SK-N-SH (cell line): ENCODE measurements around the gene PTGIS.

ENCODE experiments used
- EP300 ChIP-seq, 2 experiments: IDR thresholded peaks; 2 replicates each; pipeline versions ENCODE4 v1.4.0 to v1.6.1; 2012; ENCODE audit warnings: borderline replicate concordance in 1 of 2, low read depth in 1 of 2, low read length in 1 of 2
- FOSL2 ChIP-seq: IDR thresholded peaks from 2 replicates; pipeline ENCODE4 v1.4.0; 2012; ENCODE audit warnings: low read depth, mild to moderate bottlenecking, moderate library complexity, borderline replicate concordance
- FOXJ3 ChIP-seq: sonication (generic); formaldehyde crosslinking; IDR thresholded peaks from 2 replicates; pipeline ENCODE4 v1.5.1; 2020; ENCODE audit warnings: mild to moderate bottlenecking, missing genetic modification reagents
- NRF1 ChIP-seq: IDR thresholded peaks from 2 replicates; pipeline ENCODE4 v1.6.1; 2012; ENCODE audit warnings: low read depth, mild to moderate bottlenecking, low read length
- POLR2AphosphoS5 ChIP-seq: IDR thresholded peaks from 2 replicates; pipeline ENCODE4 v1.6.1; 2012; ENCODE audit warnings: low read depth, low read length
- TF ChIP-seq, protein P1 (sequence below): fragments of 200-600 bp; sonication (generic); IDR thresholded peaks from 2 replicates; pipeline ENCODE4 v1.6.1; 2017; ENCODE audit warnings: antibody characterized with exemption, mild to moderate bottlenecking, moderate library complexity
- TF ChIP-seq, protein P2 (sequence below): IDR thresholded peaks from 2 replicates; pipeline ENCODE4 v1.6.1; 2012; ENCODE audit warnings: mild to moderate bottlenecking, low read depth, low read length, moderate library complexity
- TF ChIP-seq, protein P3 (sequence below): IDR thresholded peaks from 2 replicates; pipeline ENCODE4 v1.4.0; 2012; ENCODE audit warnings: low read depth

DNA sequence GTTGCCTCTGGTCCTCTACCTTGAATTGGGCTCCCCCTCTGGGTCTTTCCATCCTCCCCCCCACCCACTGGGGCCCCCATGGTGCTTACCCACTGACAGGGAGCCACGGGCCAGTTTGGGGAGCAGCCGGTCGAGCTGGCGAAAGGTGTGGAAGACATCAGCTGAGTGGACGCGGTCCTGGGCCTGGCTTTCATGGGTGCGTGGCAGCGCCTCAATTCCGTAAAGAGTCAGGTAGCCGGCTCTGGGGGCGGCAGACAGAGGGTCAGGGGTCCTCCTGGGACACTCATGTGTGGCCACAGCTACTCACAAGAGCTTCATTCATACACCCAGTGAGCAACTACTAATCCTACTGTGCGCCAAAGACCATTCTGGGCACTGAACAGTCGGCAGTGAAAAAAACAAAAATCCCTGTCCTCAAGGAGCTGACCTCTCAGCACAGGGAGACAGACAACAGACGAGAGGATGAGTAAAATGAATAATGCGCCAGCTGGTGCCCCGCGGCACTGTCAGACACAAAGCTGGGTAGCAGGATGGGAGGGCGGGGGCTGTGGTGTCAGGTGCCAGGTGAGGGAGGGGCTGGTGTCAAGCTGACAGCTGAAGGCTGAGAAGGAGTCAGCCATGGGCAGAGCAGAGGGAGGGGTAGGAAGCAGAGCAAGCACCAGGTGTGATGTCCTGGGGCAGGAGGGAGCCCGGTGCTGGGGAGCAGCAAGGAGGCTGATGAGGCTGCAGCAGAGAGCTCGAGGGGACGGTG is 28.3 kb downstream of the PTGIS start:
- TF ChIP-seq, protein P1, sequence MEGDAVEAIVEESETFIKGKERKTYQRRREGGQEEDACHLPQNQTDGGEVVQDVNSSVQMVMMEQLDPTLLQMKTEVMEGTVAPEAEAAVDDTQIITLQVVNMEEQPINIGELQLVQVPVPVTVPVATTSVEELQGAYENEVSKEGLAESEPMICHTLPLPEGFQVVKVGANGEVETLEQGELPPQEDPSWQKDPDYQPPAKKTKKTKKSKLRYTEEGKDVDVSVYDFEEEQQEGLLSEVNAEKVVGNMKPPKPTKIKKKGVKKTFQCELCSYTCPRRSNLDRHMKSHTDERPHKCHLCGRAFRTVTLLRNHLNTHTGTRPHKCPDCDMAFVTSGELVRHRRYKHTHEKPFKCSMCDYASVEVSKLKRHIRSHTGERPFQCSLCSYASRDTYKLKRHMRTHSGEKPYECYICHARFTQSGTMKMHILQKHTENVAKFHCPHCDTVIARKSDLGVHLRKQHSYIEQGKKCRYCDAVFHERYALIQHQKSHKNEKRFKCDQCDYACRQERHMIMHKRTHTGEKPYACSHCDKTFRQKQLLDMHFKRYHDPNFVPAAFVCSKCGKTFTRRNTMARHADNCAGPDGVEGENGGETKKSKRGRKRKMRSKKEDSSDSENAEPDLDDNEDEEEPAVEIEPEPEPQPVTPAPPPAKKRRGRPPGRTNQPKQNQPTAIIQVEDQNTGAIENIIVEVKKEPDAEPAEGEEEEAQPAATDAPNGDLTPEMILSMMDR = no peak
- TF ChIP-seq POLR2AphosphoS5 = no peak
- TF ChIP-seq FOSL2 = no peak
- TF ChIP-seq, protein P2, sequence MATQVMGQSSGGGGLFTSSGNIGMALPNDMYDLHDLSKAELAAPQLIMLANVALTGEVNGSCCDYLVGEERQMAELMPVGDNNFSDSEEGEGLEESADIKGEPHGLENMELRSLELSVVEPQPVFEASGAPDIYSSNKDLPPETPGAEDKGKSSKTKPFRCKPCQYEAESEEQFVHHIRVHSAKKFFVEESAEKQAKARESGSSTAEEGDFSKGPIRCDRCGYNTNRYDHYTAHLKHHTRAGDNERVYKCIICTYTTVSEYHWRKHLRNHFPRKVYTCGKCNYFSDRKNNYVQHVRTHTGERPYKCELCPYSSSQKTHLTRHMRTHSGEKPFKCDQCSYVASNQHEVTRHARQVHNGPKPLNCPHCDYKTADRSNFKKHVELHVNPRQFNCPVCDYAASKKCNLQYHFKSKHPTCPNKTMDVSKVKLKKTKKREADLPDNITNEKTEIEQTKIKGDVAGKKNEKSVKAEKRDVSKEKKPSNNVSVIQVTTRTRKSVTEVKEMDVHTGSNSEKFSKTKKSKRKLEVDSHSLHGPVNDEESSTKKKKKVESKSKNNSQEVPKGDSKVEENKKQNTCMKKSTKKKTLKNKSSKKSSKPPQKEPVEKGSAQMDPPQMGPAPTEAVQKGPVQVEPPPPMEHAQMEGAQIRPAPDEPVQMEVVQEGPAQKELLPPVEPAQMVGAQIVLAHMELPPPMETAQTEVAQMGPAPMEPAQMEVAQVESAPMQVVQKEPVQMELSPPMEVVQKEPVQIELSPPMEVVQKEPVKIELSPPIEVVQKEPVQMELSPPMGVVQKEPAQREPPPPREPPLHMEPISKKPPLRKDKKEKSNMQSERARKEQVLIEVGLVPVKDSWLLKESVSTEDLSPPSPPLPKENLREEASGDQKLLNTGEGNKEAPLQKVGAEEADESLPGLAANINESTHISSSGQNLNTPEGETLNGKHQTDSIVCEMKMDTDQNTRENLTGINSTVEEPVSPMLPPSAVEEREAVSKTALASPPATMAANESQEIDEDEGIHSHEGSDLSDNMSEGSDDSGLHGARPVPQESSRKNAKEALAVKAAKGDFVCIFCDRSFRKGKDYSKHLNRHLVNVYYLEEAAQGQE = no peak
- TF ChIP-seq, protein P3, sequence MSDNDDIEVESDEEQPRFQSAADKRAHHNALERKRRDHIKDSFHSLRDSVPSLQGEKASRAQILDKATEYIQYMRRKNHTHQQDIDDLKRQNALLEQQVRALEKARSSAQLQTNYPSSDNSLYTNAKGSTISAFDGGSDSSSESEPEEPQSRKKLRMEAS = no peak
- TF ChIP-seq EP300 (IDR thresholded peaks at IDR 0.05; ENCODE audit: borderline replicate concordance in 1 of 2, low read depth in 1 of 2, low read length in 1 of 2) = no peak
- no peak for TF ChIP-seq NRF1
- no peak for TF ChIP-seq FOXJ3
